ENCODE measurements around the gene ASXL2.

The ASXL2 gene

DNA sequence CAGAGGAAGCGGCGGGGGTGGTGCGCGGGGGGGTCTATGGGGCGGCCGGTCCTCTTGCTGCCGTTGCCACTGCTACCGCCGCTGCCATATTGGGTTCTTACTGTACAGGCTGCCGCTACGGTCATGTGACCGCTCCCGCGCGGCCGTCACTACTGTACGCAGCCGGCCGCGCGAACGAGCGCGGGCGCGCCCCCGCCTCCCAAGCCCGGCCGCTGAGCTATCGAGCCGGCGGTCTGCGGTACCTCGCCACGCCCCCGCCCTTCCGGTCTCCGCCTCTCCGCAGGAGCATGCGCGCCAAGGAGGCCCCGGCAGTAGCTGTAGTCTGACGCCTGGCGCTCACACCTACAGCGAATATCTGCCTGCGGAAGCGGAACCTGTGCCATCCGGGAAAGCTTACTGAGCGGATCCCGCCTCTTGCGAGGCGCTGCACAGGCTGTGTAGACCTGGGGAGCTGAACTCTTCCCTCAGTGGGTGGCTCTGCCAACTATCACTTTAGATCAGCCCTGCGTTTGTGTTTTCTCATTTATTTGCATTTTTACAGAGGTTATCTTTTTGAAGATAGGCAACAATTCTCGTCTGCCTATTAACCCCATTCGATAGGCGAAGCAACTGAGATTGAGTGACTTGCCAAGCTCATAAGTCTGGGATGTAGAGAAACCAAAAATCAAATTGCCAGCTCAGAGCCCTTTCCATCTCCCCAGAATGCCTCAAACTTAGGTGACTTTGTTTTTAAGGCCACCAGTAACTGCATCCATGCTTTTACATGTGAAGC lies at the start of gene ASXL2:
Gene ASXL2 (minus strand): TSS at position 127 of the 772 bp plus-strand sequence. CDS start 265 bp downstream, outside the sequence.
- TF ChIP-seq, protein P1, sequence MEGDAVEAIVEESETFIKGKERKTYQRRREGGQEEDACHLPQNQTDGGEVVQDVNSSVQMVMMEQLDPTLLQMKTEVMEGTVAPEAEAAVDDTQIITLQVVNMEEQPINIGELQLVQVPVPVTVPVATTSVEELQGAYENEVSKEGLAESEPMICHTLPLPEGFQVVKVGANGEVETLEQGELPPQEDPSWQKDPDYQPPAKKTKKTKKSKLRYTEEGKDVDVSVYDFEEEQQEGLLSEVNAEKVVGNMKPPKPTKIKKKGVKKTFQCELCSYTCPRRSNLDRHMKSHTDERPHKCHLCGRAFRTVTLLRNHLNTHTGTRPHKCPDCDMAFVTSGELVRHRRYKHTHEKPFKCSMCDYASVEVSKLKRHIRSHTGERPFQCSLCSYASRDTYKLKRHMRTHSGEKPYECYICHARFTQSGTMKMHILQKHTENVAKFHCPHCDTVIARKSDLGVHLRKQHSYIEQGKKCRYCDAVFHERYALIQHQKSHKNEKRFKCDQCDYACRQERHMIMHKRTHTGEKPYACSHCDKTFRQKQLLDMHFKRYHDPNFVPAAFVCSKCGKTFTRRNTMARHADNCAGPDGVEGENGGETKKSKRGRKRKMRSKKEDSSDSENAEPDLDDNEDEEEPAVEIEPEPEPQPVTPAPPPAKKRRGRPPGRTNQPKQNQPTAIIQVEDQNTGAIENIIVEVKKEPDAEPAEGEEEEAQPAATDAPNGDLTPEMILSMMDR (IDR thresholded peaks at IDR 0.05) = no peak

DNA sequence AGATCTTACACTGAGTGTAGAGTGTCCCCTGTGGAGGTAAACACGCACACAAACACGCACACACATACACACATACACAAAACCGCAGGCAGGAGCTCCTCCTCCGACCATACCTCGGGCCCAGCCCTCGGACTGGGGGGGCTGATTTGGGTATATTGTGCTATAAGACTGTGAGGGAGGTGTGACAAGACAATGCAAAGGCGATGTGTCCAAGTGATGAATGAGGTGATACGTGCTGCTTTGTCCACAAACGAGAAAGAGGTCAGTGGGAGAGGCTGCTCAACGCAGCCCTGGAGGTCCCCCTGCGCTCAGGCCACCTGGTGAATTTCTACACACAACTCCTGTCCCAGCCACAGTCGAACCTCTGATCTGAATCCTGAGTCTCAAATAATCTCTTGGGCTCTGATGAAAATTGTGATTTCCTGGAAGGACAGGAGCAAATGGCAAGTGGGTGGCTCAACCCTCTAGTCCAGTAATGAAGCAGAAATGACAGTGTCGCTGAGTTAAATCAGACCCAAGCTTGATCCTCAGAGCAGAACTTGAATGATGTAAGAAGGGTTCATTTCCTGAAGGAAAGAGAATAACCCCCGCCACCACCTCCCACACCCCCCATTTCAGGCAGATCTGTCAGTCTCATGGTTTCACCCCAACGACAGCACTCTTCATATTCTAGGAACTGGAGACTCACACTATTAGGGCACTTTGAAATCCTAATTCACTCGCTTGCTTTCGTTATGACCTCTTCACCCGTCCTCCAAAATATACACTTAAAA lies 48.9 kb upstream of the ASXL2 start:
- TF ChIP-seq, protein P1 (IDR thresholded peaks at IDR 0.05) = no peak

DNA sequence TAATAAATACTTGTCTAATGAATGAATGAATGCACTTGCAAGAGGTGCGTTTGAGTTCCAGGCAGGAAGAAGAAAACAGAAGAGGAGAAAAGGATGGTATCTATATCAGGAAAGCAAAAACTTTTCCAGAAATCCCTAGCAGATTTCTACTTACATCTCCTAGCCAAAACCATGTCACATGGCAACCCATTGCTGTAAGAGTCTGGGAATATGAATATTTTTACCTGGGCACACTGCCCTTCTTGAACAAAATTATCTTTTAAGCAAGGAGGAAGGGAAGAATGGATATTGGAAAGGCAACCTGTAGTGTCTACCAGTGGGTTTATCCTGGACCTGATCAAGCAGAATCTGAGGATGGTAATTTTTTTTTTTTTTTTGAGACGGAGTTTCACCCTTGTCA lies 44.2 kb upstream of the ASXL2 start:
- TF ChIP-seq, protein P1 (IDR thresholded peaks at IDR 0.05) = no peak

DNA sequence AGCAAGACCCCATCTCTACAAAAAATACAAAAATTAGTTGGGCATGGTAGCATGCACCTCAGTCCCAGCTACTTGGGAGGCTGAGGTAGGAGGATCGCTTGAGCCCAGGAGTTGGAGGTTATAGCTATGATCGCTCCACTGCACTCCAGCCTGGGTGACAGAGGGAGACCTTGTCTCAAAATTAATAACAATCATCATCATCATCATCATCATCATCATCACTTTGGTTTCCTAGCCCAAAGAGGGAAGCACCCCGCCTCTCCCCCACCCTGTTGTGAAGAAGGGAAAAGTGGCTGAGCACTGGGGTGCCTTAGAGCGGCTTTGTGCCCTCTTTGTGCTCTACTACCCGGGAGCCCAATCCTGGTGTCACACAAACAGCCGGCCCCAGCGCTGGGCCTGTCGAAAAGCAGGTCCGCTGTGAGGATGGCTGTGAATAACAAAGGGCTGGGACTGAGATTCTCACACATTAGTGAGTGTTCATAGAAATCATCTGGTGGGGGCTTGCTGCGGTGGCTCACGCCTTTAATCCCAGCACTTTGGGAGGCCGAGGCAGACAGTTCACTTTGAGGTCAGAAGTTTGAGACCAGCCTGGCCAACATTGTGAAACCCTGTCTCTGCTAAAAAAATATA lies 42.6 kb upstream of the ASXL2 start:
- TF ChIP-seq, protein P1 (IDR thresholded peaks at IDR 0.05) = no peak

DNA sequence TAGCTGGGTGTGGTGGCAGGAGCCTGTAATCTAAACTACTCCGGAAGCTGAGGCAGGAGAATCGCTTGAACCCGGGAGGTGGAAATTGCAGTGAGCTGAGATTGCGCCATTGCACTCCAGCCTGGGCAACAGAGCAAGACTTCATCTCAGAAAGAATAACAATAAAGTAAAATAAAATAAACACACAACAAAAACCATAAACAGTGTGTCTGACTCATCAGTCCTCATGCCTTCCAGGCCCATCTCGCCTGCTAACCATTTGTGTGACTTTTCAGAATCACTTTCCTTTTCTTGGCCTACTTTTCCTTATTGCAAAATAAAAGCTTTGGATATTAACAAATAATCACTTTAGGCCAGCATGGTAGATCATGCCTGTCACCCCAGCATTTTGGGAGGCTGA lies 42.0 kb upstream of the ASXL2 start:
- TF ChIP-seq, protein P1 (IDR thresholded peaks at IDR 0.05) = no peak

DNA sequence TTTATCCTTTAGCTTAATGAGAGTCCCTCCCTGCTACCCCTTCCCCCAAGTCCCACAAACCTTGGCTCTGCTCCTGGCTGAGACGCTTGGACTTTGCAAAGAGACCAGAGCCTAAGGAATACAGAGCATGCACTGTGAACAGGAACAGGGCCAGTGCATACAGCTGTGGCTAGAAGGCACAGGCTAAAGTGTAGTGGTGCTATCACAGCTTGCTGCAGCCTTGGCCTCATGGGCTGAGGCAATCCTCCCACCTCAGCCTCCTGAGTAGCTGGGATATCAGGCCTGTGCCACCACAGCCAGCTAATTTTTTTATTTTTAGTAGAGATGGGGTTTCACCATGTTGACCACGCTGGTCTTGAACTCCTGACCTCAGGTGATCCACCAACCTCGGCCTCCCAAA lies 39.5 kb upstream of the ASXL2 start:
- TF ChIP-seq, protein P1 (IDR thresholded peaks at IDR 0.05) = no peak

DNA sequence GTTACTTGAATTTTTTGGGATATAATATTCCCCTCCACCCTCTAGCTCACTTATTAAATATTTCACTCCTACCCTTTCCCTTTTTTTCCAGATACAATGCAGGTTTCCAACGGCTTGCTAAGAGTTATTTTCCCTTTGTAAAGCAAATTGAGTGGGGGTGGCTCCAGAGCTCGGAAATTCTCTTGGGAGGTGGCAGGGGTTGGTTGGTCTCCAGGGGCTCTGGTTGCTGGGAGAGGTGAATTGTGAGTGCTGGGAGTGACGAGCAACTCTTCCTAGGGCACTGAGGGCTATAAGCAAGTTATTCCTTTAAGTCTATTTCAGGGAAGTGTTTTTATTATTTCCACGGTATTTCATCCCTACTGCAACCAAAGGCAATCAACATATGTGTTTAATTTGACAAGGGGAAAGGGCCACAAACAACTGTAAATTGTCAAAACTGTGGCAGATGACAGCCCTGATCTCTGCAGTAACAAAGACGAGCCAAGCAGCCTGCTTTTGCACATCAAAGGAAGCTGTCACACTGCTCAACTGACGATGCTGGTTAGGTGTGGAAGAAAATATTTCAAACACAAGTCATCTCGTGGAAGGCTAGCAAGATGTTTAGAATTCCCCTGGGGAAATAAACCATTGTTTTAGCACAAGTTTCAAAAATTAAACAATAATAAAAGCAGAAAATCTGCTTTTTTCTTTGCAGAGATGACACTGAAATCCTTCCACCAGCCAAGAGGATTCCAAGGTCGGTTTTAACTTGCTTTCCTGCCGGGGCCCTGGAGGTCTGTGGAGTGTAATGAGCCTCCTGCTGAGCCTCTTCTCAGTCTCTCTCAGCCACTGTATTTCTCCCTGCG lies 34.8 kb upstream of the ASXL2 start:
- TF ChIP-seq, protein P1 (IDR thresholded peaks at IDR 0.05) = no peak
